DND-41 (cell line): ENCODE measurements around the gene ACSL4.

Source experiments
- ATAC-seq: fragments of 200-7000 bp; cut with Tn5 transposase; 3 replicates; pipeline ENCODE4 v1.9.1; 2021; ENCODE audit warnings: low read depth; ENCODE audit not compliant: insufficient read depth
- DNase-seq: peaks from one replicate; pipeline ENCODE4 v3.0.0-alpha.2; 2020
- H2AFZ ChIP-seq: 2 replicates; pipeline ENCODE4 v1.6.0; 2012; ENCODE audit warnings: low read depth, low read length
- H3K27ac ChIP-seq: 2 replicates; pipeline ENCODE4 v1.5.1; 2012; ENCODE audit warnings: low read length, inconsistent platforms
- H3K27me3 ChIP-seq: fragments of 200-600 bp; sonication (generic); 2 replicates; pipeline ENCODE4 v1.6.0; 2012; ENCODE audit warnings: low read length, mild to moderate bottlenecking, inconsistent platforms; ENCODE audit not compliant: insufficient read depth, poor library complexity
- H3K36me3 ChIP-seq: 2 replicates; pipeline ENCODE4 v1.5.1; 2012; ENCODE audit warnings: low read length, inconsistent platforms; ENCODE audit not compliant: insufficient read depth
- H3K4me1 ChIP-seq: 2 replicates; pipeline ENCODE4 v1.5.1; 2012; ENCODE audit warnings: mild to moderate bottlenecking, low read length; ENCODE audit not compliant: insufficient read depth
- H3K4me2 ChIP-seq: 2 replicates; pipeline ENCODE4 v1.6.0; 2012; ENCODE audit warnings: mild to moderate bottlenecking, moderate library complexity, low read length, inconsistent platforms; ENCODE audit not compliant: insufficient read depth
- H3K4me3 ChIP-seq, 2 experiments: fragments of 200-600 bp in 1 of 2; shearing (Covaris generic) in 1 of 2; 2 replicates each; pipeline ENCODE4 v1.5.1; 2012 to 2016; ENCODE audit warnings: inconsistent platforms in 2 of 2, low read length in 2 of 2, mild to moderate bottlenecking in 2 of 2, low read depth in 1 of 2, moderate library complexity in 1 of 2
- H3K79me2 ChIP-seq: 2 replicates; pipeline ENCODE4 v1.6.0; 2012; ENCODE audit warnings: low read length, inconsistent platforms; ENCODE audit not compliant: insufficient read depth
- H3K9ac ChIP-seq: 2 replicates; pipeline ENCODE4 v1.6.0; 2012; ENCODE audit warnings: low read depth, mild to moderate bottlenecking, inconsistent platforms, low read length, moderate library complexity
- H3K9me3 ChIP-seq: 2 replicates; pipeline ENCODE4 v1.5.1; 2012; ENCODE audit warnings: low read length, moderate library complexity, mild to moderate bottlenecking, inconsistent platforms; ENCODE audit not compliant: insufficient read depth, severe bottlenecking
- H4K20me1 ChIP-seq: 2 replicates; pipeline ENCODE4 v1.6.0; 2012; ENCODE audit warnings: low read length; ENCODE audit not compliant: insufficient read depth
- EZH2 ChIP-seq: IDR thresholded peaks from 3 replicates; pipeline ENCODE4 v1.6.1; 2012; ENCODE audit warnings: borderline replicate concordance, low read depth, mild to moderate bottlenecking, moderate library complexity, low read length, inconsistent platforms; ENCODE audit not compliant: severe bottlenecking
- TF ChIP-seq, protein P1 (sequence below): IDR thresholded peaks from 2 replicates; pipeline ENCODE4 v1.5.1; 2012; ENCODE audit warnings: borderline replicate concordance, low read length, moderate library complexity, mild to moderate bottlenecking; ENCODE audit not compliant: poor library complexity, severe bottlenecking; ENCODE audit errors: extremely low read depth

Gene ACSL4

DNA sequence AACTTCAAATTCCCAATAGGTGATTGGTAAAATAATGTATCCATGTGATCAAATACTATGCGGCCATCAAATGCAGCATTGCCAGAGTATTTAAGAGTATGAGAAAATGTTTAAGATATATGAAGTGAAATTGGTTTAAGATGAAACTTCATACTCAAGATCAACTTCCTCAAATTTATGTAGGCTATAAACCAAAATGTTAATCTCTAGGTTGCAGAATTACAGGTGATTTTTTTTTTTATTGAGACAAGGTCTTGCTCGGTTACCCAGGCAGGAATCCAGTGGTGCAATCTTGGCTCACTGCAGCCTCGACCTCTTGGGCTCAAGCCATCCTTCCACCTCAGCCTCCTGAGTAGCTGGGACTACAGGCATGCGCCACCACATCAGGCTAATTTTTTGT, 25.3 kb downstream of the ACSL4 start:
- ATAC-seq (no peak), DNase-seq (no peak)
- no peaks in the 10 kb centered on the region for H3K36me3 ChIP-seq
- TF ChIP-seq, protein P1, sequence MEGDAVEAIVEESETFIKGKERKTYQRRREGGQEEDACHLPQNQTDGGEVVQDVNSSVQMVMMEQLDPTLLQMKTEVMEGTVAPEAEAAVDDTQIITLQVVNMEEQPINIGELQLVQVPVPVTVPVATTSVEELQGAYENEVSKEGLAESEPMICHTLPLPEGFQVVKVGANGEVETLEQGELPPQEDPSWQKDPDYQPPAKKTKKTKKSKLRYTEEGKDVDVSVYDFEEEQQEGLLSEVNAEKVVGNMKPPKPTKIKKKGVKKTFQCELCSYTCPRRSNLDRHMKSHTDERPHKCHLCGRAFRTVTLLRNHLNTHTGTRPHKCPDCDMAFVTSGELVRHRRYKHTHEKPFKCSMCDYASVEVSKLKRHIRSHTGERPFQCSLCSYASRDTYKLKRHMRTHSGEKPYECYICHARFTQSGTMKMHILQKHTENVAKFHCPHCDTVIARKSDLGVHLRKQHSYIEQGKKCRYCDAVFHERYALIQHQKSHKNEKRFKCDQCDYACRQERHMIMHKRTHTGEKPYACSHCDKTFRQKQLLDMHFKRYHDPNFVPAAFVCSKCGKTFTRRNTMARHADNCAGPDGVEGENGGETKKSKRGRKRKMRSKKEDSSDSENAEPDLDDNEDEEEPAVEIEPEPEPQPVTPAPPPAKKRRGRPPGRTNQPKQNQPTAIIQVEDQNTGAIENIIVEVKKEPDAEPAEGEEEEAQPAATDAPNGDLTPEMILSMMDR = no peak
- no peak for TF ChIP-seq EZH2
- no peak overlapping the region for H2AFZ ChIP-seq
- H3K9ac ChIP-seq = no peak overlapping the region
- no peaks in the 10 kb centered on the region for H3K9me3 ChIP-seq
- H3K4me3 ChIP-seq = no peak overlapping the region
- peaks cover 30% of the 10 kb centered on the region for H4K20me1 ChIP-seq
- peaks cover 95% of the 10 kb centered on the region for H3K79me2 ChIP-seq
- no peaks in the 10 kb centered on the region for H3K27me3 ChIP-seq
- peaks cover 23% of the 10 kb centered on the region for H3K4me1 ChIP-seq
- peak overlapping the region; percentile 17; the same call in 1 of the 2 replicates for H3K4me2 ChIP-seq
- H3K27ac ChIP-seq = no peak overlapping the region

GRCh38 chrX:109707319-109707718, 25.7 kb downstream of the ACSL4 start:
- Histone ChIP-seq H3K4me2 (peak overlapping the region; percentile 17; the same call in 1 of the 2 replicates), H3K27ac (no peak overlapping the region), H3K79me2 (peaks cover 95% of the 10 kb centered on the region), H2AFZ (no peak overlapping the region), H3K36me3 (no peaks in the 10 kb centered on the region), H3K27me3 (no peaks in the 10 kb centered on the region), H3K4me1 (peaks cover 23% of the 10 kb centered on the region), H3K4me3 (no peak overlapping the region), H4K20me1 (peaks cover 26% of the 10 kb centered on the region; the same call in 1 of the 2 replicates), H3K9me3 (no peaks in the 10 kb centered on the region), H3K9ac (no peak overlapping the region)
- no peak for TF ChIP-seq EZH2
- TF ChIP-seq, protein P1 = no peak
- DNase-seq (peak; percentile 29), ATAC-seq (peak; percentile 66)

DNA sequence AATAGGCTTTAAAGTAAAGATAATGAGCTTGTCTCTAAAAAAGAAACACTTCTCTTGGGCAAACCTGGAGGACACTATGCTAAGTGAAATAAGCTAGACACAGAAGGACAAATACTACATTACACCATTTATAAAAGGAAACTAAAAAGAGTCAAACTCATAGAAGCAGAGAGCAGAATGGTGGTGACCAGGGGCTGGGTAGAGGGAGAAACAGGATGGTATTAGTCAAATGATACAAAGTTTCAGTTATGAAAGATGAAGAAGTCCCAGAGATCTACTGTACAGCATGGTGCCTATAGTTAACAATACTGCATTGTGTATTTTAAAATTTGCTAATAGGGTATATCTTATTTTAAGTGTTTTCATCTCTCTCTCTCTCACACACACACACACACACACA, 28.5 kb downstream of the ACSL4 start:
- Histone ChIP-seq H4K20me1 (peaks cover 14% of the 10 kb centered on the region; the same call in 1 of the 2 replicates), H2AFZ (no peak overlapping the region), H3K36me3 (no peaks in the 10 kb centered on the region), H3K9ac (no peak overlapping the region), H3K27me3 (no peaks in the 10 kb centered on the region), H3K79me2 (peaks cover 81% of the 10 kb centered on the region), H3K27ac (no peak overlapping the region), H3K4me1 (peaks cover 22% of the 10 kb centered on the region), H3K9me3 (no peaks in the 10 kb centered on the region), H3K4me2 (no peak overlapping the region), H3K4me3 (no peak overlapping the region)
- DNase-seq (no peak), ATAC-seq (no peak)
- TF ChIP-seq, protein P1 = no peak
- TF ChIP-seq EZH2 = no peak

DNA sequence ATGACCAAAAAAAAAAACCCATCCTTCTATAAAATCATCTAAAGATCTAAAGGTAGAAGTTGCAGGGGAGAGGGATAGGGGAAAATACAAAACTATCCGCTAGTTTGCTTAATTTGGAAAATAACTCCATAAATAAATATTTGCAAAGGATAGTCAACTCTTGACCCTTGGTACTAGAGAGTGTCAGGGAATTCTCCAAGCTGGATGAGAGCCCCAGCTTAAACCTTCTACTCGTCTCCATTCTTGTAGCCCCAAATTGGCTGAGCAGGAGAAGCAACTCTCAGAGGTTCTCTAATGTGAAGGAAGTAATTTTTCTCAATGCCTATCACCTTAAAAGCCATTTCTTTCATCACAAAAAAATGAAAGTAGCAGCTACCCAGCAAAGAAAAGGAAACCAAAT, 35.2 kb downstream of the ACSL4 start:
- no peak overlapping the region for H3K9ac ChIP-seq
- H2AFZ ChIP-seq = no peak overlapping the region
- H3K9me3 ChIP-seq = no peaks in the 10 kb centered on the region
- ATAC-seq (no peak), DNase-seq (no peak)
- no peaks in the 10 kb centered on the region for H3K36me3 ChIP-seq
- no peak overlapping the region for H3K4me3 ChIP-seq
- H3K4me2 ChIP-seq = no peak overlapping the region
- no peak overlapping the region for H3K27ac ChIP-seq
- H3K79me2 ChIP-seq = peaks cover 61% of the 10 kb centered on the region
- H4K20me1 ChIP-seq = peaks cover under 1% of the 10 kb centered on the region; the same call in 1 of the 2 replicates
- H3K4me1 ChIP-seq = no peaks in the 10 kb centered on the region
- TF ChIP-seq, protein P1 = no peak
- no peak for TF ChIP-seq EZH2
- no peaks in the 10 kb centered on the region for H3K27me3 ChIP-seq
